ENCODE results near the gene MPPED2.

MPPED2 gene

DNA sequence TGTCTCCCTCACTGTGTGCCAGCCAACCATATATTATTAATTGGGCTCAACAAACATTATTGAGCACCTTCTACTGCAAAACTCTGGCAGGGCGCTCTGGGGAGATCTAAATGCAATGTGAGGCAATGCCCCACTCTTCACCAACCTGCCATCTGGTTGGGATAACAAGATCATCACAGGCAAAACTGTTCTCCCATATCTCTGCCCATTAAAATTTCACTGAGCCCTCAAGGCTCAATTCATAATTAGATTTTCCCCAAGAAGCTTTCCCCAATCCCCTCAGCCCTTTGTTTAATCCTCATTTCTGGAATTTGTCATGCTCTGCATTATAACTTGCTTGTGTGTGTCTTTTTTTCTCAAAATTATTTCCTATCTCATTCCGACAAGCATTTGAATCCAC, 156.6 kb downstream of the MPPED2 start:
- TF ChIP-seq, protein P1, sequence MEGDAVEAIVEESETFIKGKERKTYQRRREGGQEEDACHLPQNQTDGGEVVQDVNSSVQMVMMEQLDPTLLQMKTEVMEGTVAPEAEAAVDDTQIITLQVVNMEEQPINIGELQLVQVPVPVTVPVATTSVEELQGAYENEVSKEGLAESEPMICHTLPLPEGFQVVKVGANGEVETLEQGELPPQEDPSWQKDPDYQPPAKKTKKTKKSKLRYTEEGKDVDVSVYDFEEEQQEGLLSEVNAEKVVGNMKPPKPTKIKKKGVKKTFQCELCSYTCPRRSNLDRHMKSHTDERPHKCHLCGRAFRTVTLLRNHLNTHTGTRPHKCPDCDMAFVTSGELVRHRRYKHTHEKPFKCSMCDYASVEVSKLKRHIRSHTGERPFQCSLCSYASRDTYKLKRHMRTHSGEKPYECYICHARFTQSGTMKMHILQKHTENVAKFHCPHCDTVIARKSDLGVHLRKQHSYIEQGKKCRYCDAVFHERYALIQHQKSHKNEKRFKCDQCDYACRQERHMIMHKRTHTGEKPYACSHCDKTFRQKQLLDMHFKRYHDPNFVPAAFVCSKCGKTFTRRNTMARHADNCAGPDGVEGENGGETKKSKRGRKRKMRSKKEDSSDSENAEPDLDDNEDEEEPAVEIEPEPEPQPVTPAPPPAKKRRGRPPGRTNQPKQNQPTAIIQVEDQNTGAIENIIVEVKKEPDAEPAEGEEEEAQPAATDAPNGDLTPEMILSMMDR (IDR thresholded peaks at IDR 0.05; ENCODE audit: low read depth, low read length): no peak
- H3K4me3 ChIP-seq (ENCODE audit: low read depth, low read length): no peak overlapping the region

DNA sequence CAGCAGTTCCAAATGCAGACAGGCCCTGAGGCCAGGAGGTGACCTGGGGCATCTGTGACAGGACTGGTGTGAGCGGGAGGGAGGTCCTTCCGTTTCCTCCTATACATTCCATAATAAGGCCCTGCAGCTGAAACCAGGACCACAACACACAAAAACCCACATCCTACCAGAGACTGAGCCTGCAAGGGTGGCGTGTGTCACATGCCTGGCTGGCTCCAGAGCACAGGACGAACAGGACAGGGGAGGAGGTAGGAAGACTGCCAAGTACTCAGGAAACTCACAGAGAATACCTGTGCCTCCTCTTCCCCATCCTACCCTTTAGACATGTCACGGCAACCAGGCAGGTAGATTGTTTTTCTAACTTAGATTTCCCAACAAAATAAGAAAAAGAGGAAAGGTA, 159.4 kb downstream of the MPPED2 start:
- TF ChIP-seq, protein P1 (IDR thresholded peaks at IDR 0.05; ENCODE audit: low read depth, low read length): no peak

DNA sequence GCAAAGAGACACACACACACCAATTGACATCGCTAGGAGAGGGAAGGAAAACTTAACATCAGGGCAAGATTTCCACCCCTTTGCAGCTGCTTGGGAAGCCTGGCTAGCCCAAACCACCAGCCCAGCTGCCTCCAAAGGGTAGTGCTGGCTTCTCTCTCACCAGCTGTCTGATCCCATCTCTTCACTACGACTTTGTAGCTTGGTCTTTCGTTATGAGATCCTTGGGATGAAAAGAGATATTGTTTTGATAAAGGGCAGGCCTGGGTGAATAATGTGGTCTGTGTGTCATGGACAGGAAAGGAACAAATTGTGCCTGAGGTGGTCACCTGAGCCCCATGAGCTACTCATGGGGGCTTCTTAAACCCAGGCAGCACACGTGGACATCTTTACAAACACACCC, 161.3 kb downstream of the MPPED2 start:
- no peak overlapping the region for H3K4me3 ChIP-seq (ENCODE audit: low read depth, low read length)
- TF ChIP-seq, protein P1 (IDR thresholded peaks at IDR 0.05; ENCODE audit: low read depth, low read length): no peak

More for the DNA sequence above, 159.4 kb downstream of the MPPED2 start:
- no peak overlapping the region for H3K4me3 ChIP-seq (ENCODE audit: low read depth, low read length)

DNA sequence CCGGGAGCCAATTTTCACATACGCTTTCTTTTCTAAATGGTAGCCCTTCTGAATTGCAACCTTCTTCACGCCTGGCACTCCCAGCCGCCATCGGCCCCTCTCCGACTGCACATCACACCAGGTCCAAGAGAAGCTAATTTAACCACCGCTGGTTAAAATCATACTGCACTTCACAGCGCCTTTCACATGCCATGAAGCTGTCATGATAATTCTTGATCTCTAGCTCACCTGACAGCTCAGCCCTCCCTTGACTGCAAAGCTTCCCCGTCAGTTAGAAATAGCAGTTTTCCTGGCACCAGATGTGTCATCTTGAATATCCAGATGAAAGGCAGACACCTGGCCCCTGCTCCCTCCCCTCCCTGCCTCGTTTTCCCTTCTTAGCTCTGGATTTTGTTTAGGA, 161.8 kb downstream of the MPPED2 start:
- no peak overlapping the region for H3K4me3 ChIP-seq (ENCODE audit: low read depth, low read length)
- TF ChIP-seq, protein P1 (IDR thresholded peaks at IDR 0.05; ENCODE audit: low read depth, low read length): no peak

DNA sequence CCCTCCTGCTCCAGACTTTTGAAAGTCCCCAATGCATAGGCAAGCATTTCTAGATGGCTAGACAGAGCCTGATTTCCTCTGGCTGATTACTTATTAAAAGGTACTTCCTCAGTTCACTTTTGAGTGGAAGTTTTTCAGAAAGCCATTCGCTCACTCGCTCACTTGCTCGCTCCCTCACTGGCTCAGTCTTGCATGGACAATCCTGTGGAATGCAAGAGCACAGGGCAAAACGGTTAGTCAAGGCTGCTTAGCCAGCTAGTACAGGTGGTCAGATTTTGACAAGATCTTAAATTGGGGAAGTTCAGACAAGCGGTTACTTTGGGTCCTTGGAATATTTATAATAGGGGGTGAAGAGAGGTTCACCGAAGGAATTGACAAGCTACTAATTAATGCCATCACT, 162.3 kb downstream of the MPPED2 start:
- TF ChIP-seq, protein P1 (IDR thresholded peaks at IDR 0.05; ENCODE audit: low read depth, low read length): no peak
- H3K4me3 ChIP-seq (ENCODE audit: low read depth, low read length): no peak overlapping the region

DNA sequence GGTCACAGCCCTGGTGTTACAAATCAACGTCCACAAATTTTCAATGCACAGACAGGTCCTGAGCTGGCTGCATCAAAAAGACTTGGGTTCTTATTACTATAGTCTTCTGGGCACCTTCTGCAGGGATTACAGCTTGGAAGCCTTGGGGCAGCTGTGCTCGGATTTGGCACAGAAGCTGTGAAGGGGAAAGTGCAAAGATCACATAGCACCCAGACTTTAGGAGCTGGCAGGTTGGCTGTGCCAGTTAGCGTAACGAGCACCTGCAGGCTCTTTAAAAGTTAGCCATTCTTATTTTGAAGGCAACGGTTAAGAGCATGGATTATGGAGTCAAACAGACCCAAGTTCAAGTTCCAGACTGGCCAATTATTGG, 162.9 kb downstream of the MPPED2 start:
- no peak overlapping the region for H3K4me3 ChIP-seq (ENCODE audit: low read depth, low read length)
- TF ChIP-seq, protein P1 (IDR thresholded peaks at IDR 0.05; ENCODE audit: low read depth, low read length): no peak

DNA sequence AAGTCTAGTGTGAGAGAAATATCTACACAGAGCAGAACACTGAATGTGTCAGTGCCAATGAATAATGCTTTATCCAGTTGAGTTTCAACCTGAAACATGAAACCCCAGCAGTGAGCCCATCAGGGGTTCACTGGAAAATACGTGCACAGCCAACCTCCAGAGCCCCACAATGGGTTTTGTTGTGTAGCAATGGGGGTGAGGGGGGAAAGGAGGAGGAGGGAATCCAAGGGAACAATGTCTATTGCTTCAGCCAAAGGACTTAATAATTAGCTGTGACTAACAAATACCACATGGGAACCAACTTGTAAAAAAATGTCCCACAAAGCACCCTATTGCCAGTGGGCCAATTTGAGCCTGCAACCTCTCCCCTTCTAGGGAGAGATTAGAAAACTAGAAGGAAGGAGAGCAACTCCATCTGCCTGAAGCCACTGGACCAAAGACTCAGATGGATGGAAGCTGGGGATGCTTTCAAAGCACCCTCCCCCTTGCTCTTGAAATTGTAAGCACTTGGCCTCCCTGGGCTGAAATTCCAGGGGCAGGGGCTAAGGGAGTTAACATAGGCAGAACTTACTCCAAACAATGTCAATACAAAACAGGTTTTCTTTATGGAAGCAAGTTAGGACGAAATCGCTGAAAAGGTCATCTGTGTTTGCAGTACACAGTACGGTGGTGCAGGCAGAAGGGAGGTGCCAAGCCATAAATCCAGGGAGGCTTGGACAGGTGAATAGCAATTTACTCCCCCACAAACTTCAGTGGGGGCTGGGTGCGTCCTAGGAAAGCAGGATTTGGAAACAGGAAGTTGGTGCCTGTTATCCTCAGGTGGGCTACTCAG, 163.5 kb downstream of the MPPED2 start:
- TF ChIP-seq, protein P1 (IDR thresholded peaks at IDR 0.05; ENCODE audit: low read depth, low read length): no peak
- no peak overlapping the region for H3K4me3 ChIP-seq (ENCODE audit: low read depth, low read length)

Measured in WI38 (cell line).